Loucy (cell line): ENCODE data around the gene IFITM10.

Experiments
- EZH2phosphoT487 ChIP-seq: fragments of 200-600 bp; IDR thresholded peaks from 2 replicates; pipeline ENCODE4 v1.6.1; 2018; ENCODE audit warnings: antibody characterized with exemption, mild to moderate bottlenecking, moderate library complexity, borderline replicate concordance
- TF ChIP-seq, protein P1 (sequence below): fragments of 200-600 bp; sonication (generic); conservative IDR thresholded peaks from 2 replicates; pipeline ENCODE4 v1.5.1; 2014; ENCODE audit warnings: mild to moderate bottlenecking, antibody characterized with exemption, low read length

DNA sequence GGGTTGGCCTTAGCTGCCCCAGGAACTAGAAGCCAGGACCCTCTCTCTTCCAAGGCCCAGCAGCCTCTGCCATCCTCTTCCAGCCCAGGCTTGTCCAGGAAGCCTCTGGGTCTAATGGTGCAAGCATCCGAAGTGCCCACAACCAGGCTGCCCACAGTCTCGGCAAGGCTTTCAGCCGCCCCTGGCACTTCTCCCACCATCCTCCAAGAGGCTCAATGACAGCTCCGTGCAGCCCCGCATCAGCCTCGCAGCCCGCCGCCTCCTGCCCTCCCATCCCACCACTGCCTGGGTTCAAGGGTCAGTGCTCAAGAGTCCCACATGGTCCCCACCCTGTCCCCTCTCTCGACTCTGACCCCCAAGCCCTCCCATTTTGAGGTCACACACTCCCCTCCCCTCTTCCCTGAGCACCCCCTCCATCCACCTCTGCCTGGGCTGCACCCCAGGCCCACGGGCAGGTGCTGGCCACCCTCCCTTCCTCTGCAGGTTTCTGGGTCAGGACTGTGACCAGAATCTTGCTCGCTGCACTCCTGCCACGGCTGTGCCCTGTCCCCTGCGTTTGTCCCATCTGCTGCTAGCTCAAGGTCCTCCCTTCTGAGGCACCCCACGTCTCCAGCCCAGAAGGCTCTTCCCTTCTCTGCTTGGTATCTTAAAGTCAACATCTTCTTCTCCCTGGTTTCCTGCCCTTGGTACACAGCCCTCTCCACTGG lies 17.2 kb downstream of the IFITM10 start:
- TF ChIP-seq, protein P1, sequence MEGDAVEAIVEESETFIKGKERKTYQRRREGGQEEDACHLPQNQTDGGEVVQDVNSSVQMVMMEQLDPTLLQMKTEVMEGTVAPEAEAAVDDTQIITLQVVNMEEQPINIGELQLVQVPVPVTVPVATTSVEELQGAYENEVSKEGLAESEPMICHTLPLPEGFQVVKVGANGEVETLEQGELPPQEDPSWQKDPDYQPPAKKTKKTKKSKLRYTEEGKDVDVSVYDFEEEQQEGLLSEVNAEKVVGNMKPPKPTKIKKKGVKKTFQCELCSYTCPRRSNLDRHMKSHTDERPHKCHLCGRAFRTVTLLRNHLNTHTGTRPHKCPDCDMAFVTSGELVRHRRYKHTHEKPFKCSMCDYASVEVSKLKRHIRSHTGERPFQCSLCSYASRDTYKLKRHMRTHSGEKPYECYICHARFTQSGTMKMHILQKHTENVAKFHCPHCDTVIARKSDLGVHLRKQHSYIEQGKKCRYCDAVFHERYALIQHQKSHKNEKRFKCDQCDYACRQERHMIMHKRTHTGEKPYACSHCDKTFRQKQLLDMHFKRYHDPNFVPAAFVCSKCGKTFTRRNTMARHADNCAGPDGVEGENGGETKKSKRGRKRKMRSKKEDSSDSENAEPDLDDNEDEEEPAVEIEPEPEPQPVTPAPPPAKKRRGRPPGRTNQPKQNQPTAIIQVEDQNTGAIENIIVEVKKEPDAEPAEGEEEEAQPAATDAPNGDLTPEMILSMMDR: no peak
- no peak for TF ChIP-seq EZH2phosphoT487
